ENCODE results near the gene SLC29A1.

- TF ChIP-seq EZH2phosphoT487 (IDR thresholded peaks at IDR 0.05; ENCODE audit: borderline replicate concordance, low read length) (no peak), CTCF (conservative IDR thresholded peaks at IDR 0.05; ENCODE audit: low read depth, low read length) (no peak)
Measured at GRCh38 chr6:44185953-44186634, 37.3 kb upstream of the SLC29A1 start.
